GM18909 (cell line): ENCODE data around the gene TRNP1.

Experiments used
- ATAC-seq: cut with Tn5 transposase; IDR thresholded peaks from one replicate; pipeline ENCODE4 v1.9.1; 2021; ENCODE audit warnings: mild to moderate bottlenecking; ENCODE audit not compliant: unreplicated experiment, poor library complexity

Gene TRNP1

DNA sequence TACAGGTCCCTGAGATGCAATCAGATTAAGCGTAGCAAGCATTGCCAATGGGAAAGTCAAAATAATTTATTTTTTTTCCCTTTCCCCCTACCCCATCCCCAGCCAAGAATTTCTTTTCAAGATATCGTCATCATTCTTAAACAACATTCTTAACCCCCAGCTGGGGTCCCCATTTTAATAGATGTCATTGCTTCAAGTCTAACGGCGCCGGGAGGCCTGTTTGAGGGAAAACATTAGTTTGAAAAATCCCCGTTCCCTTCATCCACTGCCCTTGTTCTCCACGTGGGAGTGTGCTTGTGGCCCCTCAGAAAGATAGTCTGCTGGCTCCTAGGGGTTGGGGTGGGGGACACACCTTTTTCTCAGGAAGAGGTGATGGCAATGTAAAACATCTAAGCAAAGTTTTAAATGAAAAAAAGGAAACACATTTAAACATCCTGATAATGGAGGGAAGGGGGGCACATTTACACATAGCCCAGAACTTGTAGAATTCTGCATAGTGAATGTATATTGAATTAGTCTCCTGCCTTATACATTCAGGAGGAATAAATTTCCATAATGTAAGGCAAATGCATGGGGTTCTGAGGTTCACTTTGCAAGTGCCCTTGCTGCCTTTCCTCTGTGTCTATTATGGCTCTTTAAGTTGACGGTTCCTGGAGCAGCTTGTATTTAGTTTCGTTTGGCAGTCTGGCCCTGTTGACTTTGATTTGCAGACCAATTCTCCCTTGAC, 6.8 kb downstream of the TRNP1 start:
- ATAC-seq: no peak

DNA sequence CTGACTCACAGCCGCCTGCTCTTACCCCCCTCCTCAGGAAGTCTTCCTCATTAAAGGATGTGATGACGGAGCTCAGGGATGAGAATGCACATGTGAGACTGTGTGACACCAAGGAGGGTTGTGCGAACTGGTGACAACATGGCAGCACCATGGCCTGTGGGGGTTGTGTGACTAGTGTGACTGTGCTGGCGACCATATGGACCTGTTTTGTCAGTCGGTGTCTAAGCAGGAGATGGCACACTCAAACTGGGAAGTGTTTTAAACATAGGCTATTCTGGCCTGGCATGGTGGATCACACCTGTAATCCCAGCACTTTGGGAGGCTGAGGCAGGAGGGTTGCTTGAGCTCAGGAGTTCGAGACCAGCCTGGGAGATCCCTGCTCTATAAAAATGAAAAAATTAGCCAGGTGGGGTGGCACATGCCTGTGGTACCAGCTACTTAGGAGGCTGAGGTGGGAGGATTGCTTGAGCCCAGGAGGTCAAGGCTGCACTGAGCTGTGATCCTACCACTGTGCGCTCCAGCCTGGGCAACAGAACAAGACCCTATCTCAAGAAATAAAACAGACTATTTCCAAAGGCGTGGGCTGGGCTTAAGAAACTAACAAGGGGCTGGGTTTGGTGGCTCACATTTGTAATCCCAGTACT, 7.4 kb downstream of the TRNP1 start:
- ATAC-seq: no peak

GRCh38 chr1:27001570-27002360, 8.3 kb downstream of the TRNP1 start:
- ATAC-seq: no peak

DNA sequence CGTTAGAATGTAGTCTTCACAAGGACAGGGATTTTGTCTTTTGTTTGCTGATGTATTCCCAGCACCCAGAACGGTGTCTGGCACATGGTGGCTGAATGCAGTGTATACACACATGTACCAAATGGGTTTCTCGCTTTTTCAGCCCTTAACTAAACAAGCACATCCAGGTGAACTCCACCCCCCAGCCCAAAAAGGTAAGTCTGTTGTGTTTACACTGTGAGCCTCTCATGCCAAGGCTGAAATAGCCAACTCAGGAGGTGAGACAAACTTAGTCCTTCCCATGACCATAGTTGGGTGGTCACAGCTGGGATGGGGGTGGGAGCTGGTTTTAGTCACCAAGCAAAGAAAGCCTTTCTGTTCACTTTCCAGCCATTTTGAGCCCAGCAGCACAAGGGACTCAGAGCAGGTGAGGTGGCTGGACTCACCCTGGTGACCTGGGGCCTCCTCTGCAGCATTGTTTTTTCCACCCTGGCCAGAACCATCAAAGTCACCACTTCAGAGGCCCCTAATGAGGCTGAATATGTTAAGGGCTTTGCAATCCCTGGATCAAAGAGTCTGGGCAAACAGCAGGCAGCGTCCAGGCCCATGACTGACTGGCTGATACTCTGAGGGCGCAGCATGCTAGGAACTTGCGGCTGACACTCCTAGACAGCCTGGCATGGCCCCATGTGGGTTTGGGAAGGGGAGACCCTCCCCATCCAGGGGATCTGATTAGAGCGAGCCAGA, 10.4 kb downstream of the TRNP1 start:
- ATAC-seq: no peak

DNA sequence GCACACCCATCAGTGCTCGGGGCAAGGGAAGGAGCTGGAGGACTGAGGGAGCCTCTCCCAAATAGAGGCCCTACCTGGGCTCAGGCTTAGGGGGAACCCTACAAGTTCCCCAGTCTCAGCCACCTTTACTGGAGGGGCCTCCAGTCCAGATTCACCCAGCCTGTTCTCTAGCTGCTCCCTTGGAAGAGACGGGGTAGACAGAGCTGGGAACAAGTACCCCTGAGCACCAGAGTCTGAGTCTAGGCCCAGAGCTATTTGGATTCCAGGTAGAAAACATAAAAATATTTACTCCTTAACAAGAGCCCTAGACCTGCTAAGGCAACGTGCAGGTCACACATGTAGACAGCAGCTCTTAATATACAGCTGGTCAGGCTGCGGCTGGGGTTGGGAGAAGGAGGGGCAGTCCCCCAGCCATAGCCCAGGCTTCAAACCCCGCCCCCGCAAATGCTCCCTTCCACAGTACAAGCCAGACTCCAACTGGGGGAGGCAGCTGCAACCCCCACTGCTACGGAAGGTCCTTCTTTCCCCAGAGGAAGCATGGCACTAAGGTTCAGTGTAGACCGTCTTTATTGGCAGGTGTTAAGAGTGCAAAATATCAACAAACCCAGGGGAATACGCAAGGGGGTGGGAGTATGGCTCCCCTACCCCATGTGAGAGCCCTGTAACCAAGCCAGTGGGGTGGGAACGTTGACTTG, 11.1 kb downstream of the TRNP1 start:
- no peak for ATAC-seq

- no peak for ATAC-seq
Measured at GRCh38 chr1:27005166-27005530, 11.7 kb downstream of the TRNP1 start.

DNA sequence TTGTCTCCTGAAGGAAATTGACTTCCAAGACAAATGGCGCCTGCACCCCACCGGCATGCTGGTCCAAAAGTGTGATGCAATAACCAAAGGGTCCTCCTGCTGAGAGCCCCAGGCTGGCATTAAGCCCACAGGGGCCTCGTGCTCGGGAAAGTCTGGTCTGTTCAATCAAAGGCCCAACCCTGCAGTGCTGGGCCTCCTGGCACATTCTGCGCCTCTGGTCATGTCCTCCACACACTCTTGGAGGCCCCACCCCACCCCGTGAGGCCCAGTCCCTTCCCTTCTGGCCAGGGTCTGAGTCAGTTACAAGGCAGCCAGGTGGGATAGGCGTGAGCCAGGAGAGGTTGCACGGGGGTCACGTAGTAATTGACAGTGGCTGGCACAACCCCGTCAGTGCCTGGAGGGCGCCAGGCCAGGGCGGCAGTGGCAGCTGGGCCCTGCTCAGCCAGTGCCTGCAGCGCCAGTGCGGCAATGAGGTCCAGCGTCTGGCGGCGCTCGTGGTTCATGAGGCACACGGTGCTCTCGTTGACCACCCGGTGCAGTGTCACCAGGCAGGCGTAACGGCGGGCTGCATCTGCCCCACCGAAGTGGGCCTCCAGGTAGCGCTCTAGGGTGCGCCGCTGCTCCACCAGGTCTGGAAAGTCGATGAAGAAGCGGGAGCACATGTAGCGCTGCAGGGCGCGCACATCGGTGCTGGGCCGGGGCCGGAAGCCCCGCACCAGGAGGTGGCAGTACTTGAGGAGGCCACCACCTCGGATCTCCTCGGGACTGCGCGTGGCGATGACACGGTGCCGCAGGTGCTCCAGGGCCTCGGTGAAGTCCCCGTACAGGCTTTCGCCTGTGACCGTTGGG, 12.4 kb downstream of the TRNP1 start:
- ATAC-seq: no peak

- no peak for ATAC-seq
Measured at GRCh38 chr1:27006683-27007082, 13.2 kb downstream of the TRNP1 start.

DNA sequence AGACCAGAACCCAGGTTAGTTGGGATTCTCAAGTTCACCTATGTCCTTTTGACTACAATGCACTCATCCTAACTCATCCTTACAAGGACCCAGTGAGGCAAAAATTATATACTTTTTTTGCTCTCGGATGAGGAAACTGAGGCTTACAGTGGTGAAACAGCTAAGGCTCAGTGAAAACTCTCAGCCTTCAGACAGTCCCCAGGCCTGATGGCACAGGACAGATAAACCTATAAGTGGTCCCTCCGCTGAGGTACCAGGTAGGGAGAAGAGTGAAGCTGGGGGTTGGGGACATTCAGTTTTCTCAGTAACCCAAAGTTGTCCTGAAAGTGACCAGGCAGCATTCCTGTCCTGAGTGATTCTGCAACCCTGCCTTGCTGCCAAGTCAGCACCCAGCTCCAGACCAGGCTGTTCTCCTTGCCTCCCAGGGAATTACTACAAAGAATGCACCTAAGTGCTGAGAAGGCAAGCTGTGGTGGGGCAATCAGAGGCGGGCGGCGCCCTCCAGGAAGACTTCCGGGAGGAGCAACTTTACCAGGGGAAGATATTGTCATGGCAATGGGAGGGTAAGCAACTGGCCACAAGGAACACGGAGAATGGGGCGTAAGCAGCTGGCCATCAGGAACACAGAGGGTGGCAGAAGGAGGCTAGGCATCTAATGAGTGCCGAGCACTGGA, 14.6 kb downstream of the TRNP1 start:
- ATAC-seq: no peak

DNA sequence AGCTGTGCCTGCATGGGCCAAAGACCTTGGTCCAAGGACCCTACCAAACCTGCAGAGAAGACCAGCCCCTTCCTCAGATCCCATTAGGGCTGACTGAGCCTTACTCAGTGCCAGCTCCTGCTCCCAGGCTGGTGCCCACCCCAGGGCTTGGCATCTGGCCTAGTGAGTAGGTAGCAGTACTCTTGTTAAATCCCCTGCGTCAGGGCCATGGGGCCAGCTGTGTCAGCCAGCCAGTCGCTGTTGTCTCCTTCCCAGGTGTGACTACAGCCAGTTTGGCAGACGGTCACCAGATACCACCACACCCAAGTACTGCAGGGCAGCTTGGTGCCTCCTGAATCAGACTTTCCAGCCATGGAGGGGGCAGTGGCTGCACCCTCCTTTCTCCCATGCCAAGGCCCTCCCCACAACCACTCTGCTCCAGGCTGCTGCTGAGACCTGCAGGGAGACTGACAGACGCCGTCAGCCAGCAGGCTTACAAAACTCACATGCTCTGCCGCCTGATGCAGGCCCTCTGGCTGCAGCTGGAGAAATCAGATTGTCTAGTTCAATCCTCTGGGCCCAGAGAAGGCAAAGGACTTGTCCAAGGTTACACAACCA, 16.2 kb downstream of the TRNP1 start:
- ATAC-seq: no peak

DNA sequence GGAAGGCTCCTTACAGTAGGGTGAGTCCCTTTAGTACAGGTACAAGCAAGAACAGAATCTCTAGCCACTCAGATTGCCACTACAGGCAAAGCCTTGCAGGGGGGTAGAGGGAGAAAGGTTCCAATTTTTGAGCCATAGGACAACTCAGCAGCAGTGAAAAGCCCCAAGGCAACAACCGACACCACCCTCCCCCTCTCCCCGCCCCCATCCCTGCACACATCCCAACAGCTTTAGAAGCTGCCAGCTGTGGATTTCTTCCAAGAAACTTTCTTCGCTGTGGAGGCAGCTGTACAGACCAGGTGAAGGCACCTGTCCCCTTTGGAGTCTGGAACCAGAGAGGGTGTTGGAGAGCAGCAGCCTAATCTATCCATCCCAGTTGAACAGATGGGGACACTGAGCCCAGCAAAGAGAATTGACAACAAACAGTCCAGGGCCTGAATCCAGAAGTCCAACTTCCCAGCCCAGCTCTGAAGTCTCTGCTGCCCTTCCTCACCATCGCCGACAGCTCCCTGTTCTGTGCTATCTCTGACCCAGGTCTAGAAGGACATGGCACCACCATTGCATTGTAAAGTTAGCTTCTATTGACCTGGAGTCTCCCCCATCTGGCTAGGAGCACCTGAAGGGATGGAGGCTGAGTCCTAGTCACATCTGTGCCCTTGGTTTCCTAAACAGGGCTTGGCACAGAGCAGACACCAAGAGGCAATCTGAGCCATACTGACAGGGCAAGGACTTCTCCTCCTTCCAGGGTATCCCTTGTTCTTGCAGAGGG, 16.9 kb downstream of the TRNP1 start:
- no peak for ATAC-seq

DNA sequence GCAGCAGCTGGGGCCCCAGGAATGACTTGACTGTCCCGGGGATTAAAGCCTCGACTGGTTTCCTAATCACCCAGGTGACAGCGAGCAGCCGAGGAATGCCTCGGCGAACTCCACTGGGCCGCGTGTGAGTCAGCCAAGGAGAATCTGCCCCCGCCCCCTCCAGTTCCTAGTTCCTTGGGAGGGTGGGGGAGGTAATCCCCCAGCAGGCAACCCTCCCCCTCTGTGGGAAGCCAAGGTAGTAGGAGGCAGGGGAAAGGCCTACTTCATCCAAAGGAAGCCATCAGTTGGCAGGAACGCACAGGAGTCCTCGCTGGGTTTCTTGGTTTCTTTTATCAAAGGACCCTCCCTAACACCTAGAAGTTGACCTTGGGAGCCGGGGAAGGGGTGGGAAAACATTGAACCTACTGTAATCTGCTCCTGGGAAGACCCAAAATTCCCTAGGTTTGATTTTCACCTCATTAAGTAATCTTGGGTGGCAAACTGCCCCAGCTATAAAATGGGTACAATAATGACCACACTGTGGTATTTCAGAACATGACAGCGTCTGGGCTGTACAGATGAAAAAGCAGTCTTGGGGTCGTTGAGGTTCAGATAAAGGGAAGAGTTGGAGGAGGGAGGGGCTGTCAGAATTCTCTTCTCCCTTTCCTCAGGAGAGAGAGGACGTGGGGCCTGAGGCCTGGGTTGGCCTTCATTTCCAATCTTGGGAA, 17.7 kb downstream of the TRNP1 start:
- ATAC-seq: no peak

- ATAC-seq: no peak
Measured at GRCh38 chr1:27011976-27012563, 18.6 kb downstream of the TRNP1 start.

DNA sequence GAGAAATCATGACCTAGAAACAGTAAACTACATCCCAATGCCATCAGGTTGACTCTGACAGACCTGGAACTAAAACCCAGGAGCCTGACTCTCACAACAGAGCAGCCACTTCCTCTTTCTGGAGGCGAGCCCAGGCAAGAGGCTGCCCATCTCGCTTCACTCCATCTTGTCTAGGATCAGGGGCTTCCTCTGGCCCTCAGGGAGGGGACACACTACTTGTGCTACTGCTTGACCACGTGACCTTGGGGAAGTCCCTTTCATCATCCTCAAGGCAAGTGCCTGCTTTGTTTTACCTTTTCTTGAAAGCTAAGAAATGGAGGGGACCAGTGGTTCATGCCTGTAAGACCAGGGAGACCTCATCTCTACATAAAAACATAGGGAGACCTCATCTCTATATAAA, 21.8 kb downstream of the TRNP1 start:
- no peak for ATAC-seq

DNA sequence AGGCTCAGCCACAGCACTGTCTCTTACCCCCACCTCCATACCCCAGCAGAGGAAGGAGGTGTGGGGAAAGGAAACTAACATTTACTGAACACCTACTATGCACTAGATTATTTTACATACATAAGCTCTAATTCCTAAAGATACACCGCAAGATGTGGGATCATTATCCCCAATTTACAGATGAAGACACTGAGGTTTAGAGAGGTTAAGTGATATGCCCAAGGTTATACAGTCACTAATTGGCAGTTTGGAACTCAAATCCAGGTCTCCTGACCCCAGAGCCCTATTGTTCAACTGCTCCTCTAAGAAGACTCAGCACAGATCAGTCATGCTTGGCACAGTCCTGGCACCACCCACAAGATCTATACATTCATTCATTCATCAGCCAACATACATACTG, 22.9 kb downstream of the TRNP1 start:
- ATAC-seq: no peak

DNA sequence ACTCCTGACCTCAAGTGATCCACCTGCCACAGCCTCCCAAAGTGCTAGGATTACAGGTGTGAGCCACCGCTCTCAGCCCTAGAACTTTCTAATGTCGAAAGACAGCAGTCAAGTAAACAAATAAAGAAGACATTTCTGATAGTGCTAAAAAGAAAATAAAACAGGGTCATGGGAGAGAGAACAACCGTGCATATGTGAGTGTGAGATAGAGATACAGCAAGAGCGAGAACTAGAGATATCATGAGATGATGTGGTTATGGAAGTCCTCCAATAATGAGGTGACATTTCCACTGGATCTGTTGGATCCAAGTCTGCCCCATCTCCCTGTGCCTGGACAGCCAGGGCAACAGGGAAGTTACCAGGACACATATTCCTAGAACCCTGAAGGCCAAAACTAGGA, 23.7 kb downstream of the TRNP1 start:
- no peak for ATAC-seq

- ATAC-seq: no peak
Measured at GRCh38 chr1:27018316-27018715, 24.8 kb downstream of the TRNP1 start.
